K562 (cell line): ENCODE data around the gene NRSN2. TPM values are rescaled to one million over a fixed set of nuclear protein-coding genes. Genes with fewer than 3 reads are reported as not detected.
A peak's percentile ranks its signal among the peaks of the same experiment; 100 is the strongest.
"Not testable (repeated sequence)": the region's sequence is repeated elsewhere in the genome, so short reads cannot be mapped to it uniquely, and the experiment has no call there.

Experiments used
- DMBX1 ChIP-seq: fragments of 250-450 bp; sonication (Bioruptor Pico); IDR thresholded peaks from 2 replicates; pipeline ENCODE4 v1.8.0; 2022; ENCODE audit warnings: inconsistent platforms, mild to moderate bottlenecking, moderate library complexity, borderline replicate concordance
- EGR1 ChIP-seq: fragments of 450-650 bp; conservative IDR thresholded peaks from 2 replicates; pipeline ENCODE4 v1.6.1; 2017; ENCODE audit warnings: mild to moderate bottlenecking
- ETS2 ChIP-seq: IDR thresholded peaks from 2 replicates; pipeline ENCODE4 v1.6.1; 2016; ENCODE audit warnings: borderline replicate concordance, missing genetic modification characterization, mild to moderate bottlenecking, moderate library complexity, missing compliant biosample characterization; ENCODE audit not compliant: poor library complexity, severe bottlenecking
- GTF2A2 ChIP-seq: IDR thresholded peaks from 2 replicates; pipeline ENCODE4 v1.6.1; 2016; ENCODE audit warnings: mild to moderate bottlenecking, missing genetic modification characterization, missing compliant biosample characterization
- NR4A1 ChIP-seq, 2 experiments: fragments of 250-450 bp in 1 of 2; fragments of 450-650 bp in 1 of 2; sonication (Bioruptor Pico) in 1 of 2; IDR thresholded peaks; 2 replicates each; pipeline versions ENCODE4 v1.4.0 to v1.6.1; 2016 to 2020; ENCODE audit warnings: mild to moderate bottlenecking in 2 of 2, missing compliant biosample characterization in 1 of 2, missing genetic modification characterization in 1 of 2, moderate library complexity in 1 of 2
- ZBTB12 ChIP-seq: fragments of 250-450 bp; sonication (Bioruptor Pico); IDR thresholded peaks from 2 replicates; pipeline ENCODE4 v1.4.0; 2020
- ZNF395 ChIP-seq: fragments of 200-800 bp; sonication (Bioruptor generic); IDR thresholded peaks from 2 replicates; pipeline ENCODE4 v1.6.1; 2017; ENCODE audit warnings: missing genetic modification characterization, missing compliant biosample characterization
- ZNF507 ChIP-seq: conservative IDR thresholded peaks from 2 replicates; pipeline ENCODE4 v1.6.1; 2017; ENCODE audit warnings: missing genetic modification characterization, missing compliant biosample characterization
- ZNF740 ChIP-seq, 3 experiments: fragments of 200-800 bp in 1 of 3; sonication (Bioruptor generic) in 1 of 3; sonication (generic) in 1 of 3; formaldehyde crosslinking in 1 of 3; IDR thresholded peaks; 2 replicates each; pipeline versions ENCODE4 v1.6.1 to v1.8.0; 2016 to 2022; ENCODE audit warnings: mild to moderate bottlenecking in 2 of 3, missing compliant biosample characterization in 2 of 3, missing genetic modification characterization in 2 of 3, missing genetic modification reagents in 1 of 3
- polyA plus RNA-seq, 8 experiments: library from polyadenylated mRNA; depleted of rRNA in 4 of 8; stranded (reverse) in 5 of 8; unstranded in 3 of 8; fragments of >200 nt; fragmentation: Nextera tagmentation in 2 of 8; fragmentation: Illumina TruSeq in 1 of 8; extraction: Ambion mirVana in 2 of 8; extraction: Trizol in 1 of 8; gene quantifications; 2 replicates each; pipeline versions ENCODE4 v1.2.1 to v1.2.3, GENCODE V29; 2011 to 2014; ENCODE audit warnings: inconsistent platforms in 1 of 8, missing spikeins in 1 of 8
- total RNA-seq, 7 experiments: library from RNA; depleted of rRNA in 6 of 7; stranded (reverse); fragments of >200 nt in 6 of 7; fragmentation: Illumina TruSeq in 2 of 7; extraction: Trizol in 2 of 7; gene quantifications; 2 replicates each; pipeline versions ENCODE4 v1.2.1 to v1.2.3, GENCODE V29; 2011 to 2021; ENCODE audit warnings: low replicate concordance in 1 of 7

NRSN2 gene
- total and polyA plus RNA-seq, 9 of the 15 experiments (the other 6 are each of a cell fraction or from before 2014, with no cell fraction given): 7.5 to 29.7 (median 11.1) TPM

- TF ChIP-seq NR4A1 (CRISPR knock-in tag; IDR thresholded peaks at IDR 0.05): 0 out of 2 replicates have a peak, but pooled peaks have one; percentile 33
- TF ChIP-seq NR4A1 (tag; IDR thresholded peaks at IDR 0.05): peak; percentile 84
- TF ChIP-seq ETS2: peak; percentile 60
- 0 out of 2 replicates have a peak, but pooled peaks have one; percentile 9 for TF ChIP-seq ZBTB12 (CRISPR knock-in tag)
- TF ChIP-seq DMBX1 (CRISPR knock-in tag): peak; percentile 87
- TF ChIP-seq ZNF507: 0 out of 2 replicates have a peak, but pooled peaks have one; percentile 21
- 0 out of 2 replicates have a peak, but pooled peaks have one; percentile 13 for TF ChIP-seq EGR1
- TF ChIP-seq GTF2A2 (tag): 0 out of 2 replicates have a peak, but pooled peaks have one; percentile 57
- TF ChIP-seq ZNF740 (CRISPR knock-in tag; IDR thresholded peaks at IDR 0.05): not testable (repeated sequence)
- peak in 1 of 2 experiments; percentile 81; a peak in 2 of 4 replicates for TF ChIP-seq ZNF740 (tag; IDR thresholded peaks at IDR 0.05)
- peak; percentile 54; the same call in 1 of the 2 replicates for TF ChIP-seq ZNF395 (CRISPR knock-in tag)
- TF ChIP-seq, all 486 proteins: peak for 28; not testable (repeated sequence) for 458
These were observed 25.7 kb downstream of the NRSN2 start (continued) for GRCh38 chr20:372543-373082.
